HUES6 (cell line): ENCODE results near the gene PDE4D.

Experiments
- H3K27ac ChIP-seq: 2 replicates; pipeline ENCODE4 v1.7.0; 2013; ENCODE audit warnings: low read depth, mild to moderate bottlenecking, low read length, inconsistent platforms
- H3K27me3 ChIP-seq: 2 replicates; pipeline ENCODE4 v1.6.1; 2013; ENCODE audit warnings: low read length; ENCODE audit not compliant: control insufficient read depth, insufficient read depth
- H3K36me3 ChIP-seq: 2 replicates; pipeline ENCODE4 v1.6.1; 2013; ENCODE audit warnings: low read length; ENCODE audit not compliant: control insufficient read depth, insufficient read depth
- H3K4me1 ChIP-seq: 2 replicates; pipeline ENCODE4 v1.6.1; 2013; ENCODE audit warnings: low read length; ENCODE audit not compliant: control insufficient read depth, insufficient read depth
- H3K4me3 ChIP-seq: 2 replicates; pipeline ENCODE4 v1.5.1; 2013; ENCODE audit warnings: low read depth, low read length
- H3K9ac ChIP-seq: one replicate; pipeline ENCODE4 v1.6.1; 2013; ENCODE audit warnings: mild to moderate bottlenecking, low read length
- H3K9me3 ChIP-seq: 2 replicates; pipeline ENCODE4 v1.6.1; 2013; ENCODE audit warnings: low read depth, low read length; ENCODE audit not compliant: control insufficient read depth, insufficient read depth

PDE4D gene

DNA sequence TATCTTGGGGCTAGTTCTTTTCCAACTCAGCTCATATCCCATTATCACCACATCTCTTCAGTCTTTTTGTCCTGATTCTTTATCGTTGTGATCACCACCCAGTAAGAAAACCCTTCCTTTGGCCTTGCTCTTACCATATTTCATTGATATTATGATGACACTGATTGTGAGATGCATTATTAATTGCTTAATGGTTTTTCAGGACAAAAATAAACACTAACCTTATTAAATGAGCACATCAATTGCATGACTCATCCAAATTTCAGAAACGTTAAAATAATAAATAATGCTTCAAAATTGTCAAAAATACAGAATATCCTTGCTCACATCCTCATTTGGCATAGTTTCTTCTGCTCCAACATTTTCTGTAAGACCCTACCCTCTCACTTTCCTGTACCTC, 270.7 kb downstream of the PDE4D start:
- Histone ChIP-seq H3K4me3 (no peak overlapping the region), H3K27me3 (no peaks in the 10 kb centered on the region), H3K9me3 (no peaks in the 10 kb centered on the region), H3K36me3 (no peaks in the 10 kb centered on the region), H3K4me1 (no peaks in the 10 kb centered on the region), H3K27ac (no peak overlapping the region), H3K9ac (no peak overlapping the region)

GRCh38 chr5:59621477-59621876, 272.0 kb downstream of the PDE4D start:
- Histone ChIP-seq H3K4me1 (no peaks in the 10 kb centered on the region), H3K9me3 (no peaks in the 10 kb centered on the region), H3K27me3 (no peaks in the 10 kb centered on the region), H3K9ac (no peak overlapping the region), H3K4me3 (no peak overlapping the region), H3K27ac (no peak overlapping the region), H3K36me3 (no peaks in the 10 kb centered on the region)

GRCh38 chr5:59620535-59621212, 272.9 kb downstream of the PDE4D start:
- H3K27me3 ChIP-seq = no peaks in the 10 kb centered on the region
- no peak overlapping the region for H3K27ac ChIP-seq
- H3K36me3 ChIP-seq = no peaks in the 10 kb centered on the region
- no peak overlapping the region for H3K4me3 ChIP-seq
- no peaks in the 10 kb centered on the region for H3K9me3 ChIP-seq
- H3K4me1 ChIP-seq = peaks cover 4% of the 10 kb centered on the region
- no peak overlapping the region for H3K9ac ChIP-seq

- Histone ChIP-seq H3K9me3 (no peaks in the 10 kb centered on the region), H3K4me3 (no peak overlapping the region), H3K27ac (no peak overlapping the region), H3K9ac (no peak overlapping the region), H3K27me3 (no peaks in the 10 kb centered on the region), H3K4me1 (peaks cover 7% of the 10 kb centered on the region), H3K36me3 (no peaks in the 10 kb centered on the region)
Observed at GRCh38 chr5:59618644-59619043, 274.9 kb downstream of the PDE4D start.

DNA sequence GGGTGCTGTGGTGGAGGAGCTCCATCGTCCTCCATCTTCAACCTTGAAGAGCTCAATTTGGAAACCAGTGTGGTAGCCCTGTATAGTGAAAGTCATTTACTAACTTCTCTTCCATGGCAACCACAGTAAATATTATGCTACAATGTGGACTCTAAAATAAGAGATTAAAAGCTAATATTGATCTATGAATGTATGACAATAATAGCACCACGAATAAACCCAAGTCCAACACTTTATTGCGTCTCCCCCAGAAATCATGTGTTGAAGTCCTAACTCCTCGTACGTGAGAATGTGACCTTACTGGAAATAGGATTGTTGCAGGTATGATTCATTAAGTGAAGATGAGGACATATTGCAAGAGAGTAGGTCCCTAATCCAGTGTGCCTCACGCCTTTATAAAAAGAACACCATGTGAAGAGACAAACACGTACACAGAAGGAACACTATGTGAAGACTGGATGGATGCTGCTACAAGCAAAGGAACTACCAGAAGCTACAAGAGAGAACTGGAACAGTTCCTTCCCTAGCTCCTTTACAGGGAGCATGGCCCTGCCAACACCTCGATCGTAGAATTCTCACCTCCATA, 276.2 kb downstream of the PDE4D start:
- H3K4me1 ChIP-seq = peaks cover 7% of the 10 kb centered on the region
- no peak overlapping the region for H3K27ac ChIP-seq
- H3K4me3 ChIP-seq = no peak overlapping the region
- H3K9ac ChIP-seq = no peak overlapping the region
- H3K9me3 ChIP-seq = no peaks in the 10 kb centered on the region
- H3K36me3 ChIP-seq = no peaks in the 10 kb centered on the region
- no peaks in the 10 kb centered on the region for H3K27me3 ChIP-seq

GRCh38 chr5:59616413-59616812, 277.1 kb downstream of the PDE4D start:
- no peaks in the 10 kb centered on the region for H3K36me3 ChIP-seq
- H3K27me3 ChIP-seq = no peaks in the 10 kb centered on the region
- no peaks in the 10 kb centered on the region for H3K9me3 ChIP-seq
- H3K9ac ChIP-seq = no peak overlapping the region
- H3K4me3 ChIP-seq = no peak overlapping the region
- peaks cover 7% of the 10 kb centered on the region for H3K4me1 ChIP-seq
- no peak overlapping the region for H3K27ac ChIP-seq

- H3K36me3 ChIP-seq = no peaks in the 10 kb centered on the region
- no peaks in the 10 kb centered on the region for H3K9me3 ChIP-seq
- H3K4me3 ChIP-seq = no peak overlapping the region
- no peak overlapping the region for H3K27ac ChIP-seq
- peaks cover 7% of the 10 kb centered on the region for H3K4me1 ChIP-seq
- no peak overlapping the region for H3K9ac ChIP-seq
- no peaks in the 10 kb centered on the region for H3K27me3 ChIP-seq
Observed at GRCh38 chr5:59615272-59615671, 278.3 kb downstream of the PDE4D start.

- H3K9me3 ChIP-seq = no peaks in the 10 kb centered on the region
- H3K4me3 ChIP-seq = no peak overlapping the region
Observed at GRCh38 chr5:59609501-59610265, 283.8 kb downstream of the PDE4D start.

GRCh38 chr5:59608745-59609144, 284.8 kb downstream of the PDE4D start:
- Histone ChIP-seq H3K27me3 (no peaks in the 10 kb centered on the region), H3K27ac (no peak overlapping the region), H3K9me3 (no peaks in the 10 kb centered on the region), H3K4me3 (no peak overlapping the region), H3K36me3 (no peaks in the 10 kb centered on the region), H3K4me1 (peaks cover 16% of the 10 kb centered on the region), H3K9ac (no peak overlapping the region)

More at GRCh38 chr5:59609501-59610265, 283.8 kb downstream of the PDE4D start:
- no peak overlapping the region for H3K27ac ChIP-seq
- no peak overlapping the region for H3K9ac ChIP-seq
- no peaks in the 10 kb centered on the region for H3K27me3 ChIP-seq
- H3K36me3 ChIP-seq = no peaks in the 10 kb centered on the region
- H3K4me1 ChIP-seq = peaks cover 16% of the 10 kb centered on the region

- H3K36me3 ChIP-seq = no peaks in the 10 kb centered on the region
- H3K27ac ChIP-seq = no peak overlapping the region
- H3K27me3 ChIP-seq = no peaks in the 10 kb centered on the region
- H3K9me3 ChIP-seq = no peaks in the 10 kb centered on the region
- no peak overlapping the region for H3K4me3 ChIP-seq
- H3K9ac ChIP-seq = no peak overlapping the region
- H3K4me1 ChIP-seq = peaks cover 16% of the 10 kb centered on the region
Observed at GRCh38 chr5:59607138-59607765, 286.3 kb downstream of the PDE4D start.

GRCh38 chr5:59605915-59606314, 287.6 kb downstream of the PDE4D start:
- no peak overlapping the region for H3K27ac ChIP-seq
- no peak overlapping the region for H3K9ac ChIP-seq
- H3K4me1 ChIP-seq = peaks cover 16% of the 10 kb centered on the region
- H3K9me3 ChIP-seq = no peaks in the 10 kb centered on the region
- H3K27me3 ChIP-seq = no peaks in the 10 kb centered on the region
- H3K4me3 ChIP-seq = no peak overlapping the region
- no peaks in the 10 kb centered on the region for H3K36me3 ChIP-seq
